ENCODE data around the gene PTK7.

The PTK7 gene

DNA sequence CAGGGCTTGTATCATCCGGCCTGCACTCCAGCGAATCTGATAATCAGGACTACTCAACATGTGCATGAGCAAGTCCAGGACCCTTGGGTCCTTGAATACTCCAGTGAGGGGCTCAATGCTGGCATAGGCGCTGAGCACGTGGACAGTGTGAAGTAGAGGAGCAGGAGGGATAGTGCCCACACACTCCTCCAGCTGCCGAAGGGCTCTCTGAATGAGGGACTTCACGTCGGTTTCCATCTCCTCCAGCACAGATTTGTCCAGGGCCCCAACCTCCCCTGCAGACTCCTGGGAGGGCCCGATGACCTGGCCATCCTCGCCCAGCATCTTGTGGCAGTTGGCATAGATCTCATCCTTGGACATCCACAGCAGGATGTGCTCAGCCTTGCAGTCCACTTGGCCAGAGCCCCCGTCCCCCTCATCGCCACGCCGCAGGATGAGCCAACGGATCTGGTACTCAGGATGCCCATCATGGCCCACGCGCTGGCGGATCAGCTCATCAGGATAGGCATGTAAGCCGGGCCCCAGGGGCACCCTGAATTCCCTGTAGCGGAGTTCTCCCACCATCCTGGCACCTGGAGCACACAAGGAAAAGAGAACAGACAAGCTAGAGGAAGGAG, 23.8 kb upstream of the PTK7 start:
- no peak overlapping the region for H3K4me3 ChIP-seq (IDR thresholded peaks at IDR 0.05; ENCODE audit: insufficient read depth, low read depth, low read length)
- H4K20me1 ChIP-seq (ENCODE audit: insufficient read depth), result no peaks in the 10 kb centered on the region
- H3K27ac ChIP-seq, result no peak overlapping the region
- H3K9ac ChIP-seq, result peak overlapping the region; percentile 79; the same call in 1 of the 2 replicates
- TF ChIP-seq CTCF (conservative IDR thresholded peaks at IDR 0.05; ENCODE audit: low read depth, low read length), result no peak
- H3K36me3 ChIP-seq (ENCODE audit: insufficient read depth), result no peaks in the 10 kb centered on the region
- H2AFZ ChIP-seq (ENCODE audit: low read depth), result no peak overlapping the region
- H3K27me3 ChIP-seq (ENCODE audit: insufficient read depth, low read depth), result no peaks in the 10 kb centered on the region
- H3K4me2 ChIP-seq, result peak overlapping the region; percentile 74
- peaks cover 9% of the 10 kb centered on the region; the same call in 1 of the 2 replicates for H3K79me2 ChIP-seq (ENCODE audit: insufficient read depth, low read depth)
- H3K4me1 ChIP-seq (ENCODE audit: low read depth, poor library complexity, severe bottlenecking), result peaks cover 12% of the 10 kb centered on the region

- Histone ChIP-seq H3K4me1 (ENCODE audit: low read depth, poor library complexity, severe bottlenecking) (peaks cover 14% of the 10 kb centered on the region), H3K36me3 (ENCODE audit: insufficient read depth) (no peaks in the 10 kb centered on the region), H3K79me2 (ENCODE audit: insufficient read depth, low read depth) (peaks cover 11% of the 10 kb centered on the region), H4K20me1 (ENCODE audit: insufficient read depth) (no peaks in the 10 kb centered on the region), H2AFZ (ENCODE audit: low read depth) (peak overlapping the region; percentile 55; the same call in 1 of the 2 replicates), H3K27ac (peak overlapping the region; percentile 47), H3K4me2 (peak overlapping the region; percentile 74), H3K4me3 (IDR thresholded peaks at IDR 0.05; ENCODE audit: insufficient read depth, low read depth, low read length) (no peak overlapping the region), H3K27me3 (ENCODE audit: insufficient read depth, low read depth) (no peaks in the 10 kb centered on the region), H3K9ac (peak overlapping the region; percentile 79)
- no peak for TF ChIP-seq CTCF (conservative IDR thresholded peaks at IDR 0.05; ENCODE audit: low read depth, low read length)
Measured at GRCh38 chr6:43052842-43053544, 23.1 kb upstream of the PTK7 start.

GRCh38 chr6:43053545-43054205, 22.4 kb upstream of the PTK7 start, which contains the start of gene CUL7:
TSS of gene CUL7 (minus strand) at chr6:43053851. CDS start at chr6:43052788, 1,063 bp downstream.
- Histone ChIP-seq H4K20me1 (ENCODE audit: insufficient read depth) (no peaks in the 10 kb centered on the region), H3K36me3 (ENCODE audit: insufficient read depth) (no peaks in the 10 kb centered on the region), H3K9ac (peak within 1 kb of the TSS; percentile 79), H2AFZ (ENCODE audit: low read depth) (peak within 1 kb of the TSS; percentile 55; the same call in 1 of the 2 replicates), H3K4me3 (IDR thresholded peaks at IDR 0.05; ENCODE audit: insufficient read depth, low read depth, low read length) (no peak within 1 kb of the TSS), H3K27ac (peak within 1 kb of the TSS; percentile 47), H3K79me2 (ENCODE audit: insufficient read depth, low read depth) (peaks cover 18% of the 10 kb centered on the region), H3K4me1 (ENCODE audit: low read depth, poor library complexity, severe bottlenecking) (peaks cover 21% of the 10 kb centered on the region), H3K27me3 (ENCODE audit: insufficient read depth, low read depth) (no peaks in the 10 kb centered on the region), H3K4me2 (peak within 1 kb of the TSS; percentile 74)
- no peak for TF ChIP-seq CTCF (conservative IDR thresholded peaks at IDR 0.05; ENCODE audit: low read depth, low read length)

DNA sequence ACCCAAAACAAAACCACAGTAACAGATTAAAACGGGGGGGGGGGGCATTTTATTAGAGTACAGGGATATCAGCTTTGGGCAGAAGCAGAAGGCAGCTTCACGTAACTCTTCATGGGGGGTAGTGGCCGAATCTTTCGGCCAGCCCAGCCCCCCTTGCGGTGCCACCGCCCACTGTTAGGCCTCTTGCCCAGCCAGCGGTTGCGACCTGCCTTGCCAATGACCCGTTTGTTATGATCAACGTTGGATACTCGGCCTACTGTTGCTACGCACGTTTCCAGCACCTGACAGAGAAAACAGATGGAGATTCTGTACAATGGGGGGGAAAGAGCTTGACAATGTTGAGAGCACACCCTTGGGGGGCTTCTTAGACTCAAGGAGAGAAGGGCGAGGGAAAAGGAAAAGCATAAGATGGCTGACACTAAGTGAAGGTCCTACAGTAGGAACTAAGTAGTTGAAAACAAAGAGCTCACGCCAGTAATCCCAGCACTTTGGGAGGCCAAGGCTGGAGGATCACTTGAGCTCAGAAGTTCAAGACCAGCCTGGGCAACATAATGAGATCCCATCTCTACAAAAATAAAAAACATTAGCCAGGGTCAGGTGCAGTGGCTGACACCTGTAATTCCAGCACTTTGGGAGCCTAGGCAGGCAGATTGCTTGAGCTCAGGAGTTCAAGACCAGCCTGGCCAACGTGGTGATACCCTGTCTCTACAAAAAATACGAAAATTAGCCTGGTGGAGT, 21.7 kb upstream of the PTK7 start:
- Histone ChIP-seq H2AFZ (ENCODE audit: low read depth) (peak overlapping the region; percentile 55; the same call in 1 of the 2 replicates), H4K20me1 (ENCODE audit: insufficient read depth) (no peaks in the 10 kb centered on the region), H3K9ac (peak overlapping the region; percentile 79; the same call in 1 of the 2 replicates), H3K4me1 (ENCODE audit: low read depth, poor library complexity, severe bottlenecking) (peaks cover 21% of the 10 kb centered on the region), H3K4me3 (IDR thresholded peaks at IDR 0.05; ENCODE audit: insufficient read depth, low read depth, low read length) (no peak overlapping the region), H3K4me2 (peak overlapping the region; percentile 16; the same call in 1 of the 2 replicates), H3K27me3 (ENCODE audit: insufficient read depth, low read depth) (no peaks in the 10 kb centered on the region), H3K27ac (0 out of 2 replicates have a peak overlapping the region, but pooled peaks have one; percentile 47), H3K36me3 (ENCODE audit: insufficient read depth) (no peaks in the 10 kb centered on the region), H3K79me2 (ENCODE audit: insufficient read depth, low read depth) (peaks cover 22% of the 10 kb centered on the region)
- no peak for TF ChIP-seq CTCF (conservative IDR thresholded peaks at IDR 0.05; ENCODE audit: low read depth, low read length)
